ENCODE data around the gene PHACTR1.

The PHACTR1 gene

DNA sequence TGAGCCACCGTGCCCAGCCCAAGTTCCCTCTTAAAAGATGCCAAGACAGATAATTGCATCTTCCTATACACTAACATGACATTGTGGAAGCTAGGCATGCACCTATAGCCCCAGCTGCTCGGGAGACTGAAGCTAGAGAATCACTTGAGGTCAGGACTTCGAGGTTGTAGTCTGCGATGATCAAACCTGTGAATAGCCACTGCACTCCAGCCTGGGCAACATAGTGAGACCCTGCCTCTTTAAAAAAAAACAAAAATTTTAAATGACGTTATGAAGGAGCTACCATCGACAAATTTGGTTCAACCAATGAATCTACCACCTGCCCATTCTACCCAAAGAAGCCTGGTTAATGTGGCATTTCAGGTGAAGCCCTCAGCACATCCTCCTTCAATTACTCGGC is 531.1 kb downstream of the PHACTR1 start:
- no peak for DNase-seq (ENCODE audit: extremely low read depth in 1 of 2, low read depth in 1 of 2)

DNA sequence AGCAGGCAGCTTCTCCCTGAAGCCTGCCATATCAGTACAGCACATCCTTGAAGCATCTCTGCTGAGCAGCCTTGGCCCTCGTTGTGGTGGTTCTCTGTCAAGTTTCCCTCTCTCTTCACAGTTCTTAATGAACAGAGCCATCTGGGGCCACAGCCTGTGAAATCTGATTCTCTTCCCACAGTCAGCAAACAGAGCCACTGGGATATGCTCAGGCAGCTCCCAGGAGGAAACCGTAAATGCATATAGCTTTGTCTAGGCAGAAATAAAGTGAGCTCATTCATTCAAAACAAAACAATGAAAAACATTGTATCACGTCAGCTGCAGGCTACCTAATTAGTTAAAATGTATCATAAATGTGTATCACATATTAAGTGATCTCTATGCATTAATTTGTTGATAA is 531.5 kb downstream of the PHACTR1 start:
- DNase-seq (ENCODE audit: extremely low read depth in 1 of 2, low read depth in 1 of 2) = no peak

DNA sequence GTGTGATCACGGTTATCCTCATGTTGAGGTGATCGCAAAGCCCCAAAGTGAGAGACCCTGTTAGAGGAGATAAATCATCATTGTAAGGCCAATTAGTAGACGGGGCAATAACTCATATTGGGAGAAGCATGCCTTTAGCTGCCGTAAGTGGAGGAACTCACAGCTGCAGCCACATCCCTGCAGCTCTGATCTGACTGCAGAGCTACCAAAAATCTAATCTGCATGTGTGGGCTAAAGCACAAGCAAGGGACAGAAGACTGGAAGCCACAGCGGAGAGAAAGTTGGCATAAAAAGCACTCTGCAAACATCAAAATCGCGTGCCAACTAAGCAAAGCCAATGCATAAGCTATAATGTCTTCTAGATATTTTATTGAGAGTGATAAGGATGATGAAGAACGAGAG is 532.0 kb downstream of the PHACTR1 start:
- no peak for DNase-seq (ENCODE audit: extremely low read depth in 1 of 2, low read depth in 1 of 2)

DNA sequence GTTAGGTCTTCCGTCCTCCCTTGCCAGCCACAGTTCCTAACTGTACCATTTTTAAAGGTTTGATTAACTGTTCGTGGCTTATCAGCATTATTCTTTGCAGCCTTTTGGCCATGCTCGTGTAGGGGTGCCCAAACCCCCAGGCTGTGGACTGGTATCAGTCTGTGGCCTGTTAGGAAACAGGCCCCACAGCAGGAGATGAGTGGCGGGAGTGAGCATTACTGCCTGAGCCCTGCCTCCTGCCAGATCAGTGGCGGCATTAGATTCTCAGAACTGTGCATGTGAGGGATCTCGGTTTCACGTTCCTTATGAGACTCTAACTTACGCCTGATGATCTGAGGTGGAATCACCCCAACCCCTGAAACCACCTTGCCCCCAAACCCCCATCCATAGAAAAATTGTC is 532.4 kb downstream of the PHACTR1 start:
- no peak for DNase-seq (ENCODE audit: extremely low read depth in 1 of 2, low read depth in 1 of 2)

DNA sequence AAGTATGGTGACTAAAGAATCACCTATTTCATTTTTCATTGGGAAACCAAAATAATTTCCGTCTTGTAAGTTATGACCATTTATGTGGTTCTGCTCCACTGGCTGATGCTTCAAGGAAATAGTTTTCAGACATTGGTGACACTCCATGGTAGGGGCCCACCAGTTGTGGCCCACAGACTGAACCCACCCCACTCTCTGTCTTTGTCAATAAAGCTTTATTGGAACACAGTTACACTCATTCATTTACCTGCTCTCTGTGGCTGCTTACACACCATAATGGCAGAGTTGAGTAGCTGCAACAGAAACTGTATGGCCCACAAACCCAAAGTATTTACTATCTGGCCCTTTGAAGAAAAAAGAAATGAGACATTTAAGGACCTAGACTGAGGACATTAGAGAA is 533.2 kb downstream of the PHACTR1 start:
- DNase-seq (ENCODE audit: extremely low read depth in 1 of 2, low read depth in 1 of 2) = no peak

DNA sequence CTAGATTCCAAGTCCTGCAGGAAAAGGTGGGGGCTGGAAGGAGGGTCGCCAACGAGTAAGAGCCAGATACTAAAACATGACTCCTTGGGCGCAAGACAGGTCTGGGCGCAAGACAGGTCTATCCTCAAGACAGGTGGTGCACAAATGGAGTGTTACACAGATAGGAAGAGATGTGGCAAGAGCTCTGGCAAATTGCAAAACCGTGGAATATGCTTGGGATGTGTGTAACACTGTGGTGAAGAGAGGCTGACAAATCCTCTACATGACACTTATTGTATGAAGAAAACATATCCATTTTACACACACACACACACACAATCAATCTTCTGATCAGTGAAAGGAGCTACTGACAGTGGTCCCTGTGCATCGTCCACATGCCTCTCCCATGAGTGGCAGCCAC is 534.1 kb downstream of the PHACTR1 start:
- DNase-seq (ENCODE audit: extremely low read depth in 1 of 2, low read depth in 1 of 2) = no peak

DNA sequence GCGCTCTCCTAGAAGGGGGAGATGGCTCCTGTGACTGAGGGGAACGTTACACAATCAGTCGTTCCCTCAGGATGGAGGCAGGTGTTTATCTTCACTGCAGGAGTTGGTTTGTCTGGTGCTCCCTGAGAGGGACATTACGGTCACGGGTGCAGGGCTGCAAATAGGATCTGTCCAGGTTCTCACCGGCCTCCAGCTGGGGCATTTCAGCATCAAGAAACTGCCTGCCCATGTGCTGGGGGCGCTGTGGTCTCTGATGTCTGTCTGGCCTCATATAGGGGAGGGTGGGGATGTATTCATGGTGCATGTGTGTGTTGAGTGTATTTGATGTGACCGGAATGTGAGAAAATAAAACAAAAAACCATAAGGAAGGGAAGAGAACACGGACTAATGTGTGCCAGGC is 534.7 kb downstream of the PHACTR1 start:
- no peak for DNase-seq (ENCODE audit: extremely low read depth in 1 of 2, low read depth in 1 of 2)

DNA sequence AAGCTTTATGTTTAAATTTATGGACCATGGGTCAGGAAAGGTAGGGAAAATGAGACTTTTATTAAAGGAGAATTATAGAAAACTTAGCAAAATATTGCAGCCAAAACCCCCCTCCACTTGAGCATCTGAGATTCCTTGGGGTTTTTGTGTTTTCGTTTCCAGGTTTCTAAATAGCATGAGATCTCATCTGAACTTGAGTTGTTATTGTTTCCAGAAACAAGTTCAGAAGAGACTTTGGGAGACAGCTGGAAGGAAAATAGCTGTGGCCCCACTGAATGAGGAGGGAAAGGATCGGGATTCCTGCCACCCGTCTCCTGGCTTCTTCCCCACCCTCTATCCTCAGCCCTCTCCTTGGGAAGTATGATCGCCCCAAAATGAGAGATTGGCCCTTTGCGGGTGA is 536.2 kb downstream of the PHACTR1 start:
- no peak for DNase-seq (ENCODE audit: extremely low read depth in 1 of 2, low read depth in 1 of 2)

DNA sequence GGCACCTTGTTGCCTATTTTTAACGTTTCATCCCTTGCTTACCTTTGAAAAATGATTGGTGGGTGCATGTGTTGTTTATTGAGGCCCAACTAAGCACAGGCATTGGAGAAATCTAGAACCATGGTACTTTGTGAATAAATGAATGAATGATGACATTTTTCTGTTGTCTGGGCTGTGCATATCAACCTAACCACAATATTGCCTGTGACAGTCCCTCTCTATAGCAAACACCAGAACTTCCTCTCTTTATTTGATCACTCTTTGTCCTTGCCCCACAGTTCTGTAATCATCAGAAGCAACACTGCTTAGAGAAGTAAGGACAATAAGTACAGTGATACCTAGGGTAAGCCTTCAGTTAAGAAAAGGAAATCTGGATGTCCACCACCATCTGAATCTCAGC is 536.7 kb downstream of the PHACTR1 start:
- DNase-seq (ENCODE audit: extremely low read depth in 1 of 2, low read depth in 1 of 2) = no peak

DNA sequence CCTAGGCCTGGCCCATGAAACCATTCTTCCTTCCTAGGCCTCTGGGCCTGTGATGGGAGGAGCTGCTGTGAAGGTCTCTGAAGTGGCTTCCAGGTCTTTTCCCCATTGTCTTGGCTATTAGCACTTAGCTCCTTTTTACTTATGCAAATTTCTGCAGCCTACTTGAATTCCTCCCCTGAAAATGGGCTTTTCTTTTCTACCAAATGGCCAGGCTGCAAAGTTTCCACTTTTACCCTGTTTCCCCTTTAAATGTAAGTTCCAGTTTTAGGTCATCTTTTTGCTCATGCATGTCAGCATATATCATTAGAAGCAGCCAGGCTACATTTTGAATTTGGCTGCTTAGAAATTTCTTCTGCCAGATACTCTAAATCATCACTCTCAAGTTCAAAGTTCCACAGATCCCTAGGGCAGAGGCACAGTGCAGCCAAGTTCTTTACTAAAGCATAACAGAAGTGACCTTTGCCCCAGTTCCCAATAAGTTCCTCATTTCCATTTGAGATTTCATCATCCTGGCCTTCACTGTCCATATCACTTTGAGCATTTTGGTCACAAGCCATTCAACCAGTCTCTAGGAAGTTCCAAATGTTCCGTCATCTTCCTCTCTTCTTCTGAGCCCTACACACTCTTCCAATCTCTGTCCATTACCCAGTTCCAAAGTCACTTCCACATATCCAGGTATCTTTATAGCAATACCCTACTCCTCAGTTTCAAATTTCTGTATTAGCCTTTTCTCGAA is 539.9 kb downstream of the PHACTR1 start:
- no peak for DNase-seq (ENCODE audit: extremely low read depth in 1 of 2, low read depth in 1 of 2)

DNA sequence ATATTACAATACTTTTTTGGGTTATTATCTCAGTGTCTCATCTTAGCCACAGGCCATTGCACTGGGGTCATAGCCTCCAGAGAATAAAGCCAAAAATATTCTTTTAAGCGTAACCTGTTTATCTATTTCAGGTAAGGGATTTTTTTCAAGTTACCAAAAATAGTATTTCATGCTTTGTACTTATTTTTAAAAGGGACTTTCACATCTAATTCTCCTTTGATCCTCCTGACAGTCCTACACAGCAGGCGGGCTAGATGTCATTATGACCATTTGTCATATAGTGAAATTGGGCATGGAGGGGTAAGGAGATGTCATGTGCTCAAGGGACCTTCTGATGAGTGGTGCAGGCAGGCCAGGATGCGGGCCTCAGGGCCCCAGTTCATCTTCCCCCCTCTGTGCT is 542.8 kb downstream of the PHACTR1 start:
- no peak for DNase-seq (ENCODE audit: extremely low read depth in 1 of 2, low read depth in 1 of 2)

DNA sequence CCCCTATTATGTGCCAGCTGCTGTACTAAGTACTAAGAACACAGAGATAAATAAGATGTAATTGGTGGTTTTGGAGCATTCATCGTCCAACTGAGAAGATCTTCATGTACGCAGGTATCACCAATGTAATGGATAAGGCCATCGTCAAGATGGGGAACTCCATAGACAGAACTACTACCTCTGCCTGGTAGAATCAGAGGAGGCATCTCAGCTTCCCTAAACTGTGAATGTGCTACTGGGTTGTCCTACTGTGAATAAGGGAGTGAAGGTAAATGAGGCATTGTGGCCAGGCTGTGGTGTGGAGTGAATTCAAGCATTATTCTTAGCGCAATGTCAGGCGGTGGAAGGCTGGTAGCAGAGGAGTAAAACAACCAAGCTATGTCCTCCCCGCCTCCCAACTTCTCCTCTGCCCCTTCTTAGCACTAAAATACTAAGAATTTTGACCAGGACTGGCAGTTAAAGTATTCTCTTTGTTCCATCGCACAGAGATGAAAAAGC is 543.6 kb downstream of the PHACTR1 start:
- DNase-seq (ENCODE audit: extremely low read depth in 1 of 2, low read depth in 1 of 2) = no peak

DNA sequence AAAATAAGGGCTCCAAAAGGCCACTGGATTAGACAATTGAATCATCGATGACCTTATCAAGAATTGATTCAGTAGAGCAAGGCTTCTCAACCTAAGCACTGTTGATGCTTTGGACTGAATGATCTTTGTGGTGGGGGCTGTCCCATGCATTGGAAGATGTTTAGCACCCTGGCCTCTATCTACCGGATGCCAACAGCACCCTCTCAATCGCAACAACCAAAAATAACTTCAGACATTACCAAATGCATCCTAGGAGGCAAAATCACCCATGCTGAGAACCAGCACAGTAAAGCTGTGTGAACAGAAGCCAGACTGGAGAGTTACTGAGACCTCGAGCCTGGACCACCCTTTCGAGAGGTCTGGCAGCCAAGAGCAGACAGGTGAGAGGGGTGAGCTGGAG is 544.3 kb downstream of the PHACTR1 start:
- DNase-seq (ENCODE audit: extremely low read depth in 1 of 2, low read depth in 1 of 2) = no peak

DNA sequence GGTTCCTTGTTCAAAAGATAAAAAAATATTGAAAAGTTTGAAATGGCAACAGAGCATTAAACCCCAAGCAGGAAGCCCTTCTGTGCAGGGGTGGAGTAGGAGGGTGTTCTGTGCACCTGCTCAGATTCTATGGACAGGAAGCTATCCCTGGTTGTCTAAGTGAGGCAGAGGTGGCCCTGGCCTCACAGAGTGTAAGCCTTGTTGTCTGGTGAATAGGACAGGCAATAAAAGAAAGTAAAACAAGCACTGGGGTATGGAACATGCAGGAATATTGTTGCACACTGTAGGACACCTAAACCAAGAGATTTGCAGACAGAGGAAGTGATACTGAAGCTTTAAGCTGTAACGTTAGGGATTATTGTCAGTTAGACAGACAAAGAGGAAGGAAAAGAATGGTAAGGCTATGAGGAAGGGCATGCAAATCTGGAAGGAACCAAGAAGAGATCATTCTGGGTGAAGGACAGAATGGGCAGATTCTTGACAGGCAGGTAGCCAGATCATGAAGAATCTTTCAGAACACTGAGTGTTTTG is 545.0 kb downstream of the PHACTR1 start:
- no peak for DNase-seq (ENCODE audit: extremely low read depth in 1 of 2, low read depth in 1 of 2)

DNA sequence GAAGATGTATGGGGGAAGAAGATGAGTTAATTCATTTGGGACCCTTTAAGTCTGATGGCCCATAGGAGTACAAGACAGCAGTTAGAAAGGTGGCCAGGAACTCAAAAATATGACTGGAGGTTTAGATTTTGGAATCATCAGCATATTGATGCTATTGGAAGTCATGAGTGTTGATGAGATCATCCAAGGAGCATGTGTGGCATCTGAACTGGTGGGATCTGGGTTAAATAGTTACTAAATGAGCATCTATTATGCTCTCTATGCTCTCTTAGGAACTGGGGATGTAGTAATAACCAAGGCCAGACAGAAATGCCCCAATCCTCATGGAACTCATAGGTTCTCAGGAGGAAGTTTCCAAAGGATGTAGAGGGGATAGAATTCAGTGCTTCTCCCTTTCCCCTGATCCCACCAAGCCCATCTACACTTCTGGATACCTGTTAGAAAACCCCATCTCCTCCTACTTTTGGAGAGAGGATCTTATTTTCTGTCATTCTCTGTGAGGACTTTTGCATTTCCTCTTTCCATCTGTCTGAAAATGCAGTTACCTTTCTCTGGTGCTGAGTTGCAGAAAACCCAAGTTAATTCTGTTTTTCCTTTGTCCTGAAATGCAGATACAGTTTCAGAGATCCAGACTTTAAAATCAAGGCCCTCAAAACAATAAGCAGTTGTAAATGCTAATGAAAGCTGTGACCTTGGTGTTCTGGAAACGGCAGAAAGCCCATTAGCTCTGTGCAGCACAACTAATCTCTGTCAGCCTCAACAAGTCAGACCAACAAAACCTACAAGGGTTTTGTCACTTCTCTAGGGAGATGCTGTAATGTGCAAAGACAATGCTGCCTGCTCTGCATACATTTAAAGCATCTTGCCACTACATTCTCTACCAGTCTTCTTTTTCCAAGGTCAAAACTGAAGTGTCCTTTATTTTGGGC is 546.0 kb downstream of the PHACTR1 start:
- DNase-seq (ENCODE audit: extremely low read depth in 1 of 2, low read depth in 1 of 2) = no peak

DNA sequence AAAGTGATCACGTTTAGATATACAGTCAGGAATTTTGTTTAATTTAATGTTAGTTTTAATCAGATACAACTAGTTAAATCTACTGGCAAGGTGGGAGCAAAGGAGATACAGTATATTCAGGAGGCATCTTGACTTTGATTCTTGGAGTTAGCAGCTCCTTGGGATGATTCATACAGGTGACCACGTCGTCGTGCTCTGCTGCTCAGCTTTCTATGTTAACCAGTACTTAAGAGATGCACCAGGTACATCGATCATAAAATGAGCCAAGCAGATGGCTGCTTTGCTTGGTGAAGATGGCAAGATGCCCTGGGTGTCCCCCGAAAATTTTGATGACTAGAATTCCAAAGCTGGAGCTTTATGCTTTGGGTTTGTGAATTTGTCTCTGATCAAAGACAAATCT is 547.1 kb downstream of the PHACTR1 start:
- DNase-seq (ENCODE audit: extremely low read depth in 1 of 2, low read depth in 1 of 2) = no peak

DNA sequence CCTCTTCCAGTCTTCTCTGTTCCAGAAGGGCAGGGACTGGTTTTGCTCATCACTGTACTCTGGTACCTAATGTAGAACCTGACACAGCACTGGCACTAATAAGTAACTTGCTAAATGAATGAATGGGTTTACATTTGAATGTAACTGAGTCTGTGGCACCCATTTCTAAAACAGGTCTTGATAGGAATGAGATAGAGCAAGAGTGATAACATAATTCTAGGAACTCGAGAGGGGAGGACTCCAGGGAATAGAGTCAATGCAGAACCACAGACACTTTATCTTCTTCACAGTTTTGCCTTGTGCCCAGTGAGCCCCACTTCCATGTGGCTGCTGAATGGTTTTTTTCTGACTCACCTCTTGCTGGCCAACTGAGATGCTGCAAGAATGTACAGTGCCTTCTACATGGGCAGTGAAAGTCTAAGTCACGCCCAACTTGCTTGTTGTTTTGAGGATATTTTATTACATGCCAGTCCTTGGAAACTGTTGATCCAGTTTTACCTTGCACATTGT is 550.6 kb downstream of the PHACTR1 start:
- DNase-seq (ENCODE audit: extremely low read depth in 1 of 2, low read depth in 1 of 2) = no peak

DNA sequence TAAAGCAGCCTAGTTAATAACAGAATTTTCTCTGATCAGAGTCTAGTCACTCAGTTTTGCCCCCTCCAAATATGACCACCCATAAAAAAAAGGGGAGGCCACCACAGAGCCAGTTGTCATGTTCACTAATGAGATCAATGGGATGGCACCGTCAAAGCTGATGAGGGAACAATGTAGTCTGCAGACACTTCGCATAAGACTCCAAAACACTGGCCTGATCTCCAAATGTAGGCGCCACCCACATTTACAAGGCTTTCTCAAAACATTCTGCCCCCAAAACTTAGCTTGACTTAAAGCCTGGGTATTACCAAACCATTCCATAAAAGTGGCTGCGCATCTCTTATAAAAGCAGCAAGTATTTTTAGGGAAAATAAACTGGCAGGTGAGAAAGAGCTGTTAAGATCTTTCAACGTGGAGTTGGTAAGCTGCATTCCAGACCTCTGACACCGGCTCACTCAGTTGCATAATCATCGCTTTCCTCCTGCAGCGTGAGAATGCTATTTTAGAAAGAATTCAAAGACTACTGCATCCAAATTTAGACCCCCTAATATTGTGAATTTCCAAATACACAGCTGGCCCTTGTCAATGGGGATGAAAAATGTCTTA is 552.4 kb downstream of the PHACTR1 start:
- no peak for DNase-seq (ENCODE audit: extremely low read depth in 1 of 2, low read depth in 1 of 2)

DNA sequence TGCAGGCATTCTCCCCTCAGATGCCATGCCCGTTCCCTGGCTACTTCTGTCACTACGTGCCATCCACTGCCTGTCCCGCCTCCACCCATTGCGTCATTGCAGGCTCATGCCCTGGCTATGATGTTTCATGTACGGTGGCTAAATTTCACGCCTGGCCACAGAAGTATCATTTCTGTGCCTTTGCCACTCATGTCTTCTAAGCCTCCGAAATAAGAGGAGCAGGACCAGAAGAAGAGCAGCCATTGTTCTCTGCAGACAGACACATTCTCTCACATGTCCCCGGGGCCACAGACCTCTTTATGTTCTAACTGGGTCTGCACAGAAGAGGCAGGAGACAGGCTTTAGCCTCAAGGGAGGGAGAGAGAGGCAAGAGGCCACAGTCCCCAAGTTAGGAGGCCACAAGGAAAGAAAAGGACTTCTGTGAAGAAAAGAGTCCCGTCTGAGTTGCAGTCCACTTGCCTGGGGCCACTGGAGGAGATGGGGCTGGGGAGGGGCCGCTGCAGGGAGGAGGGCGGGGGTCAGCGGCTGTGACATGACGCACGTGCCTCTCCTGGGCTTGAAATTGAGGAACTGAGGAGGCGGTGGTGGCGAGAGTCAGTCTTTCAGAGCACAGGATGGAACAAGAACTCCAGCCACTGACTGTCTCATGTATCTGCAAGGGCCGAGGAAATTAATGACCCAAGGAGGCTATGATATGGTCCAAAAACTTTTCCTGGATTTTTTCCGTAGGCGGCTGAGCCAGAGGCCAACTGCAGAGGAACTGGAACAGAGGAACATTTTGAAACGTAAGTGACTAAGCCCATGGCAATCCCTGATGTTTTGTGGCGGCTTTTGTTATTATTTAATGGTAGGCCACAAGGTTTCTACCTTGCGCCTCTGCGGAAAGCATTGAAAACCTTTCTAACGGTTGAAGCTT is 555.8 kb downstream of the PHACTR1 start:
- no peak for DNase-seq (ENCODE audit: extremely low read depth in 1 of 2, low read depth in 1 of 2)
